BE2C (cell line): ENCODE measurements around the gene TCF4.
A peak's percentile ranks its signal among the peaks of the same experiment; 100 is the strongest.

Experiments
- DNase-seq: peaks from one replicate; pipeline ENCODE4 v3.0.0-alpha.2; 2020
- H3K27me3 ChIP-seq: fragments of 250-450 bp; sonication (Bioruptor Pico); 2 replicates; pipeline ENCODE4 v1.5.1; 2020; ENCODE audit warnings: mild to moderate bottlenecking
- H3K36me3 ChIP-seq: fragments of 250-450 bp; sonication (Bioruptor Pico); 2 replicates; pipeline ENCODE4 v1.5.1; 2020; ENCODE audit warnings: mild to moderate bottlenecking
- H3K4me1 ChIP-seq: fragments of 250-450 bp; sonication (Bioruptor Pico); 2 replicates; pipeline ENCODE4 v1.5.1; 2020
- H3K4me3 ChIP-seq: 2 replicates; pipeline ENCODE4 v1.5.1; 2011; ENCODE audit warnings: low read depth, low read length
- H3K9me3 ChIP-seq: fragments of 250-450 bp; sonication (Bioruptor Pico); 2 replicates; pipeline ENCODE4 v1.5.1; 2020
- CTCF ChIP-seq: IDR thresholded peaks from 2 replicates; pipeline ENCODE4 v1.5.1; 2012; ENCODE audit warnings: mild to moderate bottlenecking, low read depth, low read length

TCF4 gene

GRCh38 chr18:55573386-55573785 is 14.6 kb downstream of the TCF4 start:
- no peak for TF ChIP-seq CTCF
- Histone ChIP-seq H3K36me3 (peaks cover 19% of the 10 kb centered on the region), H3K9me3 (no peaks in the 10 kb centered on the region), H3K4me1 (peaks cover 4% of the 10 kb centered on the region), H3K4me3 (no peak overlapping the region), H3K27me3 (no peaks in the 10 kb centered on the region)
- DNase-seq = no peak

- H3K4me1 ChIP-seq = no peaks in the 10 kb centered on the region
Measured at GRCh38 chr18:55570966-55571365, 17.0 kb downstream of the TCF4 start.

GRCh38 chr18:55566456-55566935 is 21.5 kb downstream of the TCF4 start:
- H3K27me3 ChIP-seq = no peaks in the 10 kb centered on the region
- H3K36me3 ChIP-seq = peaks cover 16% of the 10 kb centered on the region
- no peaks in the 10 kb centered on the region for H3K4me1 ChIP-seq
- no peaks in the 10 kb centered on the region for H3K9me3 ChIP-seq
- H3K4me3 ChIP-seq = no peak overlapping the region
- no peak for DNase-seq
- TF ChIP-seq CTCF = no peak

More at GRCh38 chr18:55570966-55571365, 17.0 kb downstream of the TCF4 start:
- no peak for DNase-seq
- TF ChIP-seq CTCF = no peak
- Histone ChIP-seq H3K27me3 (no peaks in the 10 kb centered on the region), H3K9me3 (no peaks in the 10 kb centered on the region), H3K4me3 (no peak overlapping the region), H3K36me3 (peaks cover 24% of the 10 kb centered on the region)

- Histone ChIP-seq H3K27me3 (no peaks in the 10 kb centered on the region), H3K4me3 (no peak overlapping the region), H3K4me1 (peaks cover 12% of the 10 kb centered on the region), H3K9me3 (no peaks in the 10 kb centered on the region), H3K36me3 (peaks cover 9% of the 10 kb centered on the region)
- no peak for TF ChIP-seq CTCF
- DNase-seq = peak; percentile 40
Measured at GRCh38 chr18:55559739-55560138, 28.3 kb downstream of the TCF4 start.

- Histone ChIP-seq H3K4me3 (no peak overlapping the region), H3K4me1 (peaks cover 12% of the 10 kb centered on the region), H3K9me3 (no peaks in the 10 kb centered on the region), H3K36me3 (no peaks in the 10 kb centered on the region; the same call in 1 of the 2 replicates), H3K27me3 (no peaks in the 10 kb centered on the region)
- peak; percentile 26 for DNase-seq
- TF ChIP-seq CTCF = no peak
Measured at GRCh38 chr18:55557211-55557610, 30.8 kb downstream of the TCF4 start.

- Histone ChIP-seq H3K4me1 (peaks cover 12% of the 10 kb centered on the region), H3K9me3 (no peaks in the 10 kb centered on the region), H3K36me3 (peaks cover 8% of the 10 kb centered on the region; the same call in 1 of the 2 replicates), H3K27me3 (no peaks in the 10 kb centered on the region), H3K4me3 (no peak overlapping the region; the same call in 1 of the 2 replicates)
- TF ChIP-seq CTCF = no peak
- DNase-seq = no peak
Measured at GRCh38 chr18:55555395-55556027, 32.5 kb downstream of the TCF4 start.
